GM21529 (cell line): ENCODE data around the gene LRRC58.

Experiments used
- ATAC-seq: cut with Tn5 transposase; IDR thresholded peaks from one replicate; pipeline ENCODE4 v1.9.1; 2021; ENCODE audit not compliant: unreplicated experiment

Gene LRRC58

GRCh38 chr3:120280566-120280965, 68.6 kb downstream of the LRRC58 start:
- ATAC-seq = no peak

GRCh38 chr3:120280026-120280425, 69.1 kb downstream of the LRRC58 start:
- ATAC-seq = no peak

DNA sequence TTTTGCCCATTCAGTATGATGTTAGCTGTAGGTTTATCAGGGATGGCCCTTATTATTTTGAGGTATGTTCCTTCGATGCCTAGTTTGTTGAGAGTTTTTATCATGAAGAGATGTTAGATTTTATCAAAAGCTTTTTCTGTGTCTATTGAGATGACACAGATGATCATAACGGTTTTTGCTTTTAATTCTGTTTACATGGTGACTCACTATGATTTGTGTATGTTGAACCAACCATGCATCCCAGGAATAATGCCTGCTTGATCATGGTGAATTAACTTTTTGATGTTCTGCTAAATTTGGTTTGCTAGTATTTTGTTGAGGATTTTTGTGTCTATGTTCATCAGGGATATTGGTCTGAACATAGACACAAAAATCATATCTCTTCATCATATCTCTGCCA, 72.4 kb downstream of the LRRC58 start:
- ATAC-seq = no peak

GRCh38 chr3:120275618-120276017, 73.5 kb downstream of the LRRC58 start:
- ATAC-seq = no peak

DNA sequence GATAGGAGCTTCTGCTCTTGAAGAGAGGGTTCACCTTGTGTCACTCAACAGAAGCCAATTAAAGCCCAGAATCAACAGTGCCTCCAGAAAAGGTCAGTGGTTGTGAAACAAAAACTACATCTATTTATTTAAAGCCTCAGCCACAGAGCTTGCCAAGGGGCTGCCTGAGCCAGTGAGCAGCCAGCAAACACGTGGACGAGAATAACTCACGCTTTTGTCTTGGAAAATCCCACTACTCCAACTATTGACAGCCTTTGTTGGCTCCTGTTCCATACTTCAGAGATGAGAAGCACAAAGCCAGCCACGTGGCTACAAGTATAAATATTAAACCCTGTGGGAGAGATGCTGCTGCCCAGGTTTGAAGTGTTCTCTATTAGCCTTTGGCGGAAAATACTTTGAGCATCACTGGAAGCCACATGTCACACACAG, 74.4 kb downstream of the LRRC58 start:
- ATAC-seq = no peak
